SU-DHL-6 (cell line): Measurements from ENCODE around the gene TMEM260.

Experiments
- CTCF ChIP-seq: fragments of 200-600 bp; sonication (generic); IDR thresholded peaks from one replicate; pipeline ENCODE4 v1.5.1; 2017; ENCODE audit warnings: antibody characterized with exemption, mild to moderate bottlenecking, low read length, moderate library complexity; ENCODE audit not compliant: insufficient read depth, poor library complexity, severe bottlenecking
- EZH2phosphoT487 ChIP-seq: fragments of 200-600 bp; sonication (generic), shearing (Covaris generic); conservative IDR thresholded peaks from 2 replicates; pipeline ENCODE4 v1.6.1; 2018; ENCODE audit warnings: mild to moderate bottlenecking, antibody characterized with exemption, low read length, moderate library complexity, mixed read lengths

- TF ChIP-seq CTCF (no peak), EZH2phosphoT487 (no peak)
Observed at GRCh38 chr14:56666716-56667115, 87.1 kb downstream of the TMEM260 start.
